ENCODE data around the gene ADCK1. TPM values are rescaled to one million over a fixed set of nuclear protein-coding genes. Genes with fewer than 3 reads are reported as not detected.

The ADCK1 gene
- polyA plus RNA-seq, 3 donors = 3.7 to 33.0 (median 5.4) TPM

DNA sequence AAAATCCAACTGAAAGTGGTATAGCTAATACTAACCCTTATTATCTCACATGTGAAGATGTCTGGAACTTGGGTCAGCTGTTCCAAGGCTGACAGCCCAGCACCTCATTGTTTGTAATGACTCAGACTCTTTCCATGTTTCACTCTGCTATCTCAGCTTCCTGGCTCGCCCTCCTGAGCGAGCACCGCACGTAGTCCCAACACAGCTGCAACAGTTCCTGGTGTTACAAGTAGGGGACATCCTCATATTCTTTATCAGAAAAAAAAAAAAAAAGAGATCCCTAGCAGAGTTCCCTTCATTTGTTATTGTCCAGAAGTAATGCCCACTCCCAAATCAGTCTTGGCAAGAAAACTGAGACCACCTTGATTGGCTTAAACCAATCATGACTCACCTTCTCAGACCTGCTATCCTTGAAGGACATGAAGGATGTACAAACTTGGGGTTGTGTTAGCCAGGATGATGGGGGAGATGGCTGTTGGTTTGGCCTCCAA lies 92.5 kb downstream of the ADCK1 start:
- WGBS (ENCODE audit: insufficient coverage) = 100% methylated on average over 1 of the region's 4 CpGs
- H3K27ac Mint-ChIP-seq = no peak overlapping the region
- H3K4me3 ChIP-seq (replicated peaks in 1 of 3; ENCODE audit: low read depth in 2 of 3, low read length in 3 of 3) = no peak overlapping the region
- no peaks in the 10 kb centered on the region for H4K20me1 ChIP-seq (ENCODE audit: insufficient read depth, low read length)
- H3K79me2 ChIP-seq (ENCODE audit: insufficient read depth, low read length) = no peaks in the 10 kb centered on the region
- intact Hi-C loops (cut with micrococcal nuclease) = no loop called here
- no peaks in the 10 kb centered on the region for H3K4me1 Mint-ChIP-seq
- no peaks in the 10 kb centered on the region for H3K27me3 ChIP-seq (ENCODE audit: control insufficient read depth in 2 of 2, insufficient read depth in 2 of 2, low read length in 2 of 2)
- no peaks in the 10 kb centered on the region for H3K27me3 Mint-ChIP-seq (ENCODE audit: low read depth in 3 of 3)
- no peak overlapping the region for H3K4me2 ChIP-seq (replicated peaks; ENCODE audit: extremely low read depth, low read length, poor library complexity, severe bottlenecking)
- H3K27ac ChIP-seq (ENCODE audit: low read depth in 1 of 2, low read length in 2 of 2) = no peak overlapping the region
- H3K9me3 ChIP-seq (replicated peaks in 1 of 2; ENCODE audit: control insufficient read depth in 1 of 2, insufficient read depth in 1 of 2, low read length in 2 of 2) = peaks cover 0 to 17% of the 10 kb centered on the region in 2 donors
- H2AFZ ChIP-seq (ENCODE audit: insufficient read depth, low read depth, low read length, poor library complexity, severe bottlenecking) = no peak overlapping the region
- no peak overlapping the region for H3K4me3 Mint-ChIP-seq
- DNase-seq = no peak
- H3K36me3 ChIP-seq (replicated peaks in 1 of 2; ENCODE audit: control insufficient read depth in 1 of 2, insufficient read depth in 2 of 2, low read length in 2 of 2) = peaks cover 5 to 13% of the 10 kb centered on the region in 2 donors
- H3K4me1 ChIP-seq (ENCODE audit: control insufficient read depth in 1 of 2, insufficient read depth in 2 of 2, low read length in 2 of 2) = no peaks in the 10 kb centered on the region
- peaks cover 26 to 36% of the 10 kb centered on the region in 2 donors for H3K36me3 Mint-ChIP-seq
- TF ChIP-seq CTCF (IDR thresholded peaks at IDR 0.05) = no peak
- H3K9ac ChIP-seq (ENCODE audit: insufficient read depth, low read length, poor library complexity, severe bottlenecking) = no peak overlapping the region
- peaks cover 10 to 25% (median 14%) of the 10 kb centered on the region in 7 donors for H3K9me3 Mint-ChIP-seq

- Mint-ChIP-seq H3K4me1 (no peaks in the 10 kb centered on the region), H3K4me3 (no peak overlapping the region), H3K27me3 (ENCODE audit: low read depth in 3 of 3) (no peaks in the 10 kb centered on the region), H3K9me3 (peaks cover 8 to 19% (median 12%) of the 10 kb centered on the region in 7 donors), H3K36me3 (peaks cover 22 to 30% of the 10 kb centered on the region in 2 donors), H3K27ac (no peak overlapping the region)
- Histone ChIP-seq H3K9me3 (replicated peaks in 1 of 2; ENCODE audit: control insufficient read depth in 1 of 2, insufficient read depth in 1 of 2, low read length in 2 of 2) (peaks cover 0 to 15% of the 10 kb centered on the region in 2 donors), H4K20me1 (ENCODE audit: insufficient read depth, low read length) (no peaks in the 10 kb centered on the region), H3K9ac (ENCODE audit: insufficient read depth, low read length, poor library complexity, severe bottlenecking) (no peak overlapping the region), H3K36me3 (replicated peaks in 1 of 2; ENCODE audit: control insufficient read depth in 1 of 2, insufficient read depth in 2 of 2, low read length in 2 of 2) (peaks cover 4 to 7% of the 10 kb centered on the region in 2 donors), H2AFZ (ENCODE audit: insufficient read depth, low read depth, low read length, poor library complexity, severe bottlenecking) (no peak overlapping the region), H3K4me1 (ENCODE audit: control insufficient read depth in 1 of 2, insufficient read depth in 2 of 2, low read length in 2 of 2) (no peaks in the 10 kb centered on the region), H3K79me2 (ENCODE audit: insufficient read depth, low read length) (no peaks in the 10 kb centered on the region), H3K4me3 (replicated peaks in 1 of 3; ENCODE audit: low read depth in 2 of 3, low read length in 3 of 3) (no peak overlapping the region), H3K27ac (ENCODE audit: low read depth in 1 of 2, low read length in 2 of 2) (no peak overlapping the region), H3K4me2 (replicated peaks; ENCODE audit: extremely low read depth, low read length, poor library complexity, severe bottlenecking) (no peak overlapping the region), H3K27me3 (ENCODE audit: control insufficient read depth in 2 of 2, insufficient read depth in 2 of 2, low read length in 2 of 2) (no peaks in the 10 kb centered on the region)
- no peak for TF ChIP-seq CTCF (IDR thresholded peaks at IDR 0.05)
- intact Hi-C loops (cut with micrococcal nuclease) = no loop called here
- WGBS (ENCODE audit: insufficient coverage) = 100% methylated on average over 2 of the region's 5 CpGs
- no peak for DNase-seq
Measured at GRCh38 chr14:77892890-77893484, 93.1 kb downstream of the ADCK1 start.
